ENCODE data around the gene PLGRKT. TPM values are rescaled to one million over a fixed set of nuclear protein-coding genes. Genes with fewer than 3 reads are reported as not detected.
"Not testable (repeated sequence)": the region's sequence is repeated elsewhere in the genome, so short reads cannot be mapped to it uniquely, and the experiment has no call there.

PLGRKT gene
- total RNA-seq, 5 donors from 2014 or later (not counting 1 experiment from before 2014, with no cell fraction given): 15.4 to 21.3 (median 19.3) TPM

GRCh38 chr9:5480919-5481318 lies 43.2 kb upstream of the PLGRKT start:
- POLR2A ChIA-PET: no interaction called here
- Mint-ChIP-seq H3K36me3 (no peaks in the 10 kb centered on the region), H3K27ac (no peak overlapping the region), H3K27me3 (peaks cover 0 to 2% of the 10 kb centered on the region in 2 donors), H3K4me1 (no peaks in the 10 kb centered on the region), H3K4me3 (no peak overlapping the region), H3K9me3 (peaks cover 0 to 3% (median 0%) of the 10 kb centered on the region in 3 donors)
- CTCF ChIA-PET: interaction anchor here in 1 of 2 donors (0.6 kb wide), 1 partner anchor 107 kb away, joined by 3 read pairs; no protein-coding TSS in a partner anchor
- Histone ChIP-seq H3K4me3 (ENCODE audit: control insufficient read depth in 1 of 2, extremely low read depth in 1 of 2, low read length in 1 of 2) (no peak overlapping the region), H3K9me3 (no peaks in the 10 kb centered on the region), H3K4me1 (ENCODE audit: control insufficient read depth in 1 of 2, extremely low read depth in 1 of 2, insufficient read depth in 2 of 2, low read length in 2 of 2) (no peaks in the 10 kb centered on the region), H3K27ac (ENCODE audit: low read length) (no peak overlapping the region), H3K36me3 (ENCODE audit: control insufficient read depth in 2 of 2, extremely low read depth in 1 of 2, insufficient read depth in 1 of 2, low read length in 1 of 2) (no peaks in the 10 kb centered on the region), H3K27me3 (replicated peaks in 1 of 2; ENCODE audit: control insufficient read depth in 2 of 2, extremely low read depth in 1 of 2, insufficient read depth in 2 of 2, low read length in 1 of 2) (no peaks in the 10 kb centered on the region)
- no peak for ATAC-seq (replicated peaks in 1 of 4)
- no peak for DNase-seq
- WGBS (ENCODE audit: insufficient coverage): no CpG with 5 or more reads among the region's 4 CpGs

- Histone ChIP-seq H3K27me3 (replicated peaks in 1 of 2; ENCODE audit: control insufficient read depth in 2 of 2, extremely low read depth in 1 of 2, insufficient read depth in 2 of 2, low read length in 1 of 2) (no peaks in the 10 kb centered on the region), H3K36me3 (ENCODE audit: control insufficient read depth in 2 of 2, extremely low read depth in 1 of 2, insufficient read depth in 1 of 2, low read length in 1 of 2) (no peaks in the 10 kb centered on the region), H3K9me3 (no peaks in the 10 kb centered on the region), H3K27ac (ENCODE audit: low read length) (no peak overlapping the region), H3K4me3 (ENCODE audit: control insufficient read depth in 1 of 2, extremely low read depth in 1 of 2, low read length in 1 of 2) (no peak overlapping the region), H3K4me1 (ENCODE audit: control insufficient read depth in 1 of 2, extremely low read depth in 1 of 2, insufficient read depth in 2 of 2, low read length in 2 of 2) (no peaks in the 10 kb centered on the region)
- Mint-ChIP-seq H3K9me3 (peaks cover 0 to 3% (median 0%) of the 10 kb centered on the region in 3 donors), H3K4me1 (no peaks in the 10 kb centered on the region), H3K4me3 (no peak overlapping the region), H3K27ac (no peak overlapping the region), H3K36me3 (no peaks in the 10 kb centered on the region), H3K27me3 (peaks cover 0 to 2% of the 10 kb centered on the region in 2 donors)
- no peak for ATAC-seq (replicated peaks in 1 of 4)
- WGBS (ENCODE audit: insufficient coverage): no CpG with 5 or more reads among the region's 3 CpGs
- DNase-seq: no peak
- ChIA-PET POLR2A (no interaction called here), CTCF (interaction anchor here in 1 of 2 donors (0.6 to 0.7 kb wide), 2 partner anchors 79 to 129 kb away, joined by 3 read pairs; no protein-coding TSS in a partner anchor)
Measured at GRCh38 chr9:5479994-5480694, 42.4 kb upstream of the PLGRKT start.

- no peak for ATAC-seq (replicated peaks in 1 of 4)
- no CpG with 5 or more reads among the region's 2 CpGs for WGBS (ENCODE audit: insufficient coverage)
Measured at GRCh38 chr9:5478206-5478605, 40.5 kb upstream of the PLGRKT start.

GRCh38 chr9:5475611-5476010 lies 37.9 kb upstream of the PLGRKT start:
- CTCF ChIA-PET: not testable (repeated sequence)

More at GRCh38 chr9:5478206-5478605, 40.5 kb upstream of the PLGRKT start:
- Mint-ChIP-seq H3K27me3 (peaks cover 0 to 2% of the 10 kb centered on the region in 2 donors), H3K4me3 (no peak overlapping the region), H3K4me1 (peaks cover 0 to 2% (median 0%) of the 10 kb centered on the region in 3 donors), H3K9me3 (peaks cover 0 to 3% (median 0%) of the 10 kb centered on the region in 3 donors), H3K27ac (no peak overlapping the region), H3K36me3 (no peaks in the 10 kb centered on the region)
- no peak for DNase-seq
- H3K27ac ChIP-seq (ENCODE audit: low read length): no peak overlapping the region
- no peaks in the 10 kb centered on the region for H3K27me3 ChIP-seq (replicated peaks in 1 of 2; ENCODE audit: control insufficient read depth in 2 of 2, extremely low read depth in 1 of 2, insufficient read depth in 2 of 2, low read length in 1 of 2)
- H3K4me3 ChIP-seq (ENCODE audit: control insufficient read depth in 1 of 2, extremely low read depth in 1 of 2, low read length in 1 of 2): no peak overlapping the region
- no peaks in the 10 kb centered on the region for H3K4me1 ChIP-seq (ENCODE audit: control insufficient read depth in 1 of 2, extremely low read depth in 1 of 2, insufficient read depth in 2 of 2, low read length in 2 of 2)
- ChIA-PET CTCF (no interaction called here), POLR2A (no interaction called here)
- no peaks in the 10 kb centered on the region for H3K36me3 ChIP-seq (ENCODE audit: control insufficient read depth in 2 of 2, extremely low read depth in 1 of 2, insufficient read depth in 1 of 2, low read length in 1 of 2)
- H3K9me3 ChIP-seq: no peaks in the 10 kb centered on the region

GRCh38 chr9:5470816-5471215 lies 33.1 kb upstream of the PLGRKT start:
- ATAC-seq (replicated peaks in 1 of 4) (no peak), DNase-seq (no peak)
- Mint-ChIP-seq H3K4me3 (no peak overlapping the region), H3K27ac (no peak overlapping the region), H3K27me3 (no peaks in the 10 kb centered on the region), H3K36me3 (peaks cover 29% of the 10 kb centered on the region), H3K9me3 (no peaks in the 10 kb centered on the region), H3K4me1 (peaks cover 0 to 4% (median 0%) of the 10 kb centered on the region in 3 donors)
- Histone ChIP-seq H3K36me3 (ENCODE audit: control insufficient read depth in 2 of 2, extremely low read depth in 1 of 2, insufficient read depth in 1 of 2, low read length in 1 of 2) (peaks cover 0 to 17% of the 10 kb centered on the region in 2 donors), H3K27me3 (replicated peaks in 1 of 2; ENCODE audit: control insufficient read depth in 2 of 2, extremely low read depth in 1 of 2, insufficient read depth in 2 of 2, low read length in 1 of 2) (no peaks in the 10 kb centered on the region), H3K4me3 (ENCODE audit: control insufficient read depth in 1 of 2, extremely low read depth in 1 of 2, low read length in 1 of 2) (no peak overlapping the region), H3K27ac (ENCODE audit: low read length) (no peak overlapping the region), H3K4me1 (ENCODE audit: control insufficient read depth in 1 of 2, extremely low read depth in 1 of 2, insufficient read depth in 2 of 2, low read length in 2 of 2) (no peaks in the 10 kb centered on the region), H3K9me3 (no peaks in the 10 kb centered on the region)
- WGBS (ENCODE audit: insufficient coverage): no CpG with 5 or more reads among the region's 3 CpGs
- CTCF ChIA-PET: no interaction called here
- POLR2A ChIA-PET: no interaction called here

More at GRCh38 chr9:5475611-5476010, 37.9 kb upstream of the PLGRKT start:
- POLR2A ChIA-PET; H3K36me3 ChIP-seq (ENCODE audit: control insufficient read depth in 2 of 2, extremely low read depth in 1 of 2, insufficient read depth in 1 of 2, low read length in 1 of 2); H3K9me3 Mint-ChIP-seq; H3K9me3 ChIP-seq; H3K27me3 ChIP-seq (replicated peaks in 1 of 2; ENCODE audit: control insufficient read depth in 2 of 2, extremely low read depth in 1 of 2, insufficient read depth in 2 of 2, low read length in 1 of 2); ATAC-seq (replicated peaks in 1 of 4); H3K27ac ChIP-seq (ENCODE audit: low read length); DNase-seq; H3K4me3 Mint-ChIP-seq; H3K4me3 ChIP-seq (ENCODE audit: control insufficient read depth in 1 of 2, extremely low read depth in 1 of 2, low read length in 1 of 2); H3K36me3 Mint-ChIP-seq; H3K4me1 ChIP-seq (ENCODE audit: control insufficient read depth in 1 of 2, extremely low read depth in 1 of 2, insufficient read depth in 2 of 2, low read length in 2 of 2); H3K27me3 Mint-ChIP-seq; H3K27ac Mint-ChIP-seq; H3K4me1 Mint-ChIP-seq: not testable (repeated sequence)
- no CpG with 5 or more reads among the region's 2 CpGs for WGBS (ENCODE audit: insufficient coverage)

- ATAC-seq (replicated peaks in 1 of 4): no peak
- CTCF ChIA-PET: interaction anchor here in 1 of 2 donors (0.8 kb wide), 1 partner anchor 20 kb away, joined by 3 read pairs; the partner anchor contains the start of gene CD274
Measured at GRCh38 chr9:5470122-5470521, 32.4 kb upstream of the PLGRKT start.

More at GRCh38 chr9:5470122-5470521, 32.4 kb upstream of the PLGRKT start:
- Mint-ChIP-seq H3K36me3 (peaks cover 36% of the 10 kb centered on the region), H3K4me3 (no peak overlapping the region), H3K27ac (peak overlapping the region in 1 of 2 donors; percentile 2), H3K9me3 (no peaks in the 10 kb centered on the region), H3K27me3 (no peaks in the 10 kb centered on the region), H3K4me1 (peaks cover 0 to 4% (median 0%) of the 10 kb centered on the region in 3 donors)
- H3K36me3 ChIP-seq (ENCODE audit: control insufficient read depth in 2 of 2, extremely low read depth in 1 of 2, insufficient read depth in 1 of 2, low read length in 1 of 2): peaks cover 0 to 23% of the 10 kb centered on the region in 2 donors
- POLR2A ChIA-PET: no interaction called here
- no peaks in the 10 kb centered on the region for H3K9me3 ChIP-seq
- no peak overlapping the region for H3K4me3 ChIP-seq (ENCODE audit: control insufficient read depth in 1 of 2, extremely low read depth in 1 of 2, low read length in 1 of 2)
- DNase-seq: no peak
- no CpG with 5 or more reads among the region's 1 CpG for WGBS (ENCODE audit: insufficient coverage)
- no peaks in the 10 kb centered on the region for H3K27me3 ChIP-seq (replicated peaks in 1 of 2; ENCODE audit: control insufficient read depth in 2 of 2, extremely low read depth in 1 of 2, insufficient read depth in 2 of 2, low read length in 1 of 2)
- H3K4me1 ChIP-seq (ENCODE audit: control insufficient read depth in 1 of 2, extremely low read depth in 1 of 2, insufficient read depth in 2 of 2, low read length in 2 of 2): no peaks in the 10 kb centered on the region
- H3K27ac ChIP-seq (ENCODE audit: low read length): no peak overlapping the region

Measured in T-cell (primary cell).